Neural cell (in vitro differentiated cells): ENCODE results near the gene TLX2.

Experiments used
- CTCF ChIP-seq: fragments of 450-650 bp; IDR thresholded peaks from 2 replicates; pipeline ENCODE4 v1.5.1; 2014; ENCODE audit warnings: antibody characterized with exemption, mild to moderate bottlenecking, moderate library complexity; ENCODE audit not compliant: poor library complexity, severe bottlenecking
- EZH2 ChIP-seq: fragments of 200-600, 300-800 bp; shearing (Covaris generic), sonication (generic); IDR thresholded peaks from 2 replicates; pipeline ENCODE4 v1.6.1; 2014; ENCODE audit warnings: antibody characterized with exemption, low read length, borderline replicate concordance, mild to moderate bottlenecking; ENCODE audit not compliant: insufficient read depth, poor library complexity, severe bottlenecking
- MXI1 ChIP-seq: fragments of 450-650 bp; conservative IDR thresholded peaks from 2 replicates; pipeline ENCODE4 v1.6.1; 2014; ENCODE audit warnings: antibody characterized with exemption, mild to moderate bottlenecking; ENCODE audit not compliant: poor library complexity, severe bottlenecking
- POLR2AphosphoS5 ChIP-seq: IDR thresholded peaks from 2 replicates; pipeline ENCODE4 v1.6.1; 2012
- RAD21 ChIP-seq: fragments of 450-650 bp; conservative IDR thresholded peaks from 2 replicates; pipeline ENCODE4 v1.6.1; 2014; ENCODE audit warnings: antibody characterized with exemption, mild to moderate bottlenecking, moderate library complexity
- SMC3 ChIP-seq: fragments of 450-650 bp; conservative IDR thresholded peaks from 2 replicates; pipeline ENCODE4 v1.6.1; 2014; ENCODE audit warnings: antibody characterized with exemption, mild to moderate bottlenecking, moderate library complexity; ENCODE audit not compliant: poor library complexity
- TAF1 ChIP-seq: IDR thresholded peaks from 2 replicates; pipeline ENCODE4 v1.6.1; 2012; ENCODE audit warnings: low read depth
- TF ChIP-seq, protein P1 (sequence below): IDR thresholded peaks from 2 replicates; pipeline ENCODE4 v1.6.1; 2012; ENCODE audit warnings: borderline replicate concordance

- peak; percentile 33 for TF ChIP-seq CTCF
- TF ChIP-seq RAD21, result no peak
- TF ChIP-seq, protein P1, sequence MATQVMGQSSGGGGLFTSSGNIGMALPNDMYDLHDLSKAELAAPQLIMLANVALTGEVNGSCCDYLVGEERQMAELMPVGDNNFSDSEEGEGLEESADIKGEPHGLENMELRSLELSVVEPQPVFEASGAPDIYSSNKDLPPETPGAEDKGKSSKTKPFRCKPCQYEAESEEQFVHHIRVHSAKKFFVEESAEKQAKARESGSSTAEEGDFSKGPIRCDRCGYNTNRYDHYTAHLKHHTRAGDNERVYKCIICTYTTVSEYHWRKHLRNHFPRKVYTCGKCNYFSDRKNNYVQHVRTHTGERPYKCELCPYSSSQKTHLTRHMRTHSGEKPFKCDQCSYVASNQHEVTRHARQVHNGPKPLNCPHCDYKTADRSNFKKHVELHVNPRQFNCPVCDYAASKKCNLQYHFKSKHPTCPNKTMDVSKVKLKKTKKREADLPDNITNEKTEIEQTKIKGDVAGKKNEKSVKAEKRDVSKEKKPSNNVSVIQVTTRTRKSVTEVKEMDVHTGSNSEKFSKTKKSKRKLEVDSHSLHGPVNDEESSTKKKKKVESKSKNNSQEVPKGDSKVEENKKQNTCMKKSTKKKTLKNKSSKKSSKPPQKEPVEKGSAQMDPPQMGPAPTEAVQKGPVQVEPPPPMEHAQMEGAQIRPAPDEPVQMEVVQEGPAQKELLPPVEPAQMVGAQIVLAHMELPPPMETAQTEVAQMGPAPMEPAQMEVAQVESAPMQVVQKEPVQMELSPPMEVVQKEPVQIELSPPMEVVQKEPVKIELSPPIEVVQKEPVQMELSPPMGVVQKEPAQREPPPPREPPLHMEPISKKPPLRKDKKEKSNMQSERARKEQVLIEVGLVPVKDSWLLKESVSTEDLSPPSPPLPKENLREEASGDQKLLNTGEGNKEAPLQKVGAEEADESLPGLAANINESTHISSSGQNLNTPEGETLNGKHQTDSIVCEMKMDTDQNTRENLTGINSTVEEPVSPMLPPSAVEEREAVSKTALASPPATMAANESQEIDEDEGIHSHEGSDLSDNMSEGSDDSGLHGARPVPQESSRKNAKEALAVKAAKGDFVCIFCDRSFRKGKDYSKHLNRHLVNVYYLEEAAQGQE, result no peak
- TF ChIP-seq SMC3, result no peak
- TF ChIP-seq MXI1, result no peak
- peak; percentile 46 for TF ChIP-seq EZH2
- no peak for TF ChIP-seq TAF1
- no peak for TF ChIP-seq POLR2AphosphoS5
These were observed 11.3 kb upstream of the TLX2 start for GRCh38 chr2:74502720-74503505.
